Muscle layer of colon (tissue), 2 donors: Measurements from ENCODE around the gene RBP5.

ENCODE experiments used
- H3K27ac ChIP-seq: one replicate; pipeline ENCODE4 v1.7.0; 2013; ENCODE audit warnings: low read depth, mild to moderate bottlenecking, low read length, moderate library complexity
- H3K27me3 ChIP-seq, 2 donors: one replicate each; pipeline ENCODE4 v1.7.0; 2013; ENCODE audit warnings: low read length in 2 of 2, mild to moderate bottlenecking in 2 of 2; ENCODE audit not compliant: insufficient read depth in 2 of 2, control insufficient read depth in 1 of 2
- H3K36me3 ChIP-seq: one replicate; pipeline ENCODE4 v1.7.0; 2013; ENCODE audit warnings: mild to moderate bottlenecking, low read length; ENCODE audit not compliant: insufficient read depth
- H3K4me1 ChIP-seq: one replicate; pipeline ENCODE4 v1.7.0; 2013; ENCODE audit warnings: mild to moderate bottlenecking, low read length; ENCODE audit not compliant: insufficient read depth
- H3K4me3 ChIP-seq, 2 donors: one replicate each; pipeline ENCODE4 v1.7.0; 2013; ENCODE audit warnings: low read length in 2 of 2, low read depth in 1 of 2, mild to moderate bottlenecking in 1 of 2, moderate library complexity in 1 of 2
- H3K9ac ChIP-seq: one replicate; pipeline ENCODE4 v1.7.0; 2013; ENCODE audit warnings: low read length
- H3K9me3 ChIP-seq: one replicate; pipeline ENCODE4 v1.7.0; 2013; ENCODE audit warnings: mild to moderate bottlenecking, low read length
- donor health status: abdominal sarcoma.
- donor health status: Adenocarcinoma of cecum.

Gene RBP5, protein sequence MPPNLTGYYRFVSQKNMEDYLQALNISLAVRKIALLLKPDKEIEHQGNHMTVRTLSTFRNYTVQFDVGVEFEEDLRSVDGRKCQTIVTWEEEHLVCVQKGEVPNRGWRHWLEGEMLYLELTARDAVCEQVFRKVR

DNA sequence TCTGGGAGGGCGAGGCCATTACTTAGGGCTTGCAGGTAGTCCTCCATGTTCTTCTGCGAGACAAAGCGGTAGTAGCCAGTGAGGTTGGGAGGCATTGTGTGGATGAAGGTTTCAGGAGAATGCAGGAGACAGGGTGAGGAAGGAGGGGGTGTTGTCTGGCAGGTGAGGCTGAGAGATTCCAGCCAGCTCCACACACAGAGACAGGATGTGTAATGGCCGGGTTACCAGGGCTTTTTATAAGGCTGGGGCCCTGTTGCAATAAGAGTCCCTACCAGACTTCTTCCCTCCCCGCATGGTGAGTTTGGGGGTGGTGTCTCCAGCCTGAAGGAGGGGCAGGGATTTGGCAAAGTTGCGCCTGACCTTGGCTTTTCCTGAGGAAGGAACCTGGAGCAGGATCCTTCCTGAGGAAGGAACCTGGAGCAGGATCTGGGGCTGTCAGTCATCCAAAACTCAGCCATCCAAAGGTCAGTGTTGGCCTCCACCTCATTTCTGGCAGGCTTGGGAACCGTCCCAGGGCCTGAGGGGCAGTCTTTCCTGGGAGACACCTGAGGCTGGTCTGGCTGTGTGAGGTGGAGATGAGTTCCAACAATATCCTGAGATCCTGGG, at the start of gene RBP5:
Gene RBP5 (minus strand): TSS at position 209 of the 606 bp plus-strand sequence. CDS start 114 bp downstream, at position 95.
- Histone ChIP-seq H3K36me3 (no peaks in the 10 kb centered on the region), H3K27me3 (no peaks in the 10 kb centered on the region), H3K9me3 (no peaks in the 10 kb centered on the region), H3K27ac (peak within 1 kb of the TSS; percentile 43), H3K4me1 (peaks cover 11% of the 10 kb centered on the region), H3K4me3 (peak within 1 kb of the TSS; percentile 76 to 78), H3K9ac (peak within 1 kb of the TSS; percentile 38)

DNA sequence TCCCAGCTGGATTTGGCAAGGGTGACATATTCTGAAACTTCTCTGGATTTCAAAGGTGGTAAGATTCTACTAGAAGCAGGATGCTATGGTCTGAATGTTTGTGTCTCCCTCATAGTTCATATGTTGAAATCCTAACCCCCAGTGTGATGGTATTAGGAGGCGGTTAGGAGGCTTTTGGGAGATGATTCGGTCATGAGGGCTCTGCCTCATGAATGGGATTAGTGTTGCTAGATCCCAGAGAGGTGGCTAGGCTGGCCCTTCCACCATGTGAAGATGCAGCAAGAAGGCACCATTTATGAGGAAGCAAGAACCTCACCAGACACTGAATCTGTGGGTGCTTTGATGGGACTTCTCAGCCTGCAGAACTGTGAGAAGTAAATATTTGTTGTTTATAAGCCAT, 49.8 kb upstream of the RBP5 start:
- Histone ChIP-seq H3K27me3 (no peaks in the 10 kb centered on the region), H3K27ac (no peak overlapping the region), H3K9me3 (no peaks in the 10 kb centered on the region), H3K4me3 (no peak overlapping the region), H3K36me3 (no peaks in the 10 kb centered on the region), H3K9ac (no peak overlapping the region), H3K4me1 (no peaks in the 10 kb centered on the region)

DNA sequence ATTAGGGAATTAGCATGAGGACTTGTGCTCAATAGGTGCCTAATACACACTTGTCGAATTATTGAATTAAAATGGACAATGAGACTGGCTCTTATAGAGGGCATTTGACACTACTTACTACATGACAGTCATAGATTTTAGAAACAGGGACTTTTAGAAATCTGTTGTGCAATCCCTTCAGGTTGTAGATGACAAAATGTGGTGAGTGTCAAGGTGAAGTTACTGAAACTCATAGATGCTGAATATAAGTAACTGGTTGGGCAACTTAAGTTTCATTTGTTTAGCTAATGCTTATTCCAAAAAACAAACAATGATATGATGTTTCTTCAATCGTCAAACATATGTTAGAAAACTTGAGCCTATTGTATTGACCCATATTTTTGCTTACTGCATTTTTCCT, 47.9 kb upstream of the RBP5 start:
- Histone ChIP-seq H3K27me3 (no peaks in the 10 kb centered on the region), H3K4me3 (no peak overlapping the region), H3K27ac (no peak overlapping the region), H3K9ac (no peak overlapping the region), H3K36me3 (no peaks in the 10 kb centered on the region), H3K4me1 (no peaks in the 10 kb centered on the region), H3K9me3 (no peaks in the 10 kb centered on the region)

DNA sequence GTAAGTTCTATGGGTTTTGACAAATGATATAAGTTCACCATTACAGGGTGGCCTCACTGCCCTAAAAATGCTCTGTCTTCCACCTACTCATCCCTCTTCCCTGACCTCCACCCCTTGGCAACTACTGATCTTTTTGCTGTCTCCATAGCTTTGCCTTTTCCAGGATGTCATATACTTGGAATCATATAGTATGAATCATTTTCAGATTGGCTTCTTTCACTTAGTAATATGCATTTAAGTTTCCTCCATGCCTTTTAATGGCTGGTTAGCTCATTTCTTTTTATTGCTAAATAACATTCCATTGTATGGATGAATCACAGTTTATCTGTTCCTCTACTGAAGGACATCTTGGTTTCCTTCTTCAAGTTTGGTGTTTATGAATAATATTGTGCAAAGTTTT, 46.8 kb upstream of the RBP5 start:
- no peak overlapping the region for H3K27ac ChIP-seq
- H3K9ac ChIP-seq = no peak overlapping the region
- H3K4me1 ChIP-seq = no peaks in the 10 kb centered on the region
- H3K9me3 ChIP-seq = no peaks in the 10 kb centered on the region
- no peaks in the 10 kb centered on the region for H3K36me3 ChIP-seq
- H3K4me3 ChIP-seq = no peak overlapping the region
- no peaks in the 10 kb centered on the region for H3K27me3 ChIP-seq

DNA sequence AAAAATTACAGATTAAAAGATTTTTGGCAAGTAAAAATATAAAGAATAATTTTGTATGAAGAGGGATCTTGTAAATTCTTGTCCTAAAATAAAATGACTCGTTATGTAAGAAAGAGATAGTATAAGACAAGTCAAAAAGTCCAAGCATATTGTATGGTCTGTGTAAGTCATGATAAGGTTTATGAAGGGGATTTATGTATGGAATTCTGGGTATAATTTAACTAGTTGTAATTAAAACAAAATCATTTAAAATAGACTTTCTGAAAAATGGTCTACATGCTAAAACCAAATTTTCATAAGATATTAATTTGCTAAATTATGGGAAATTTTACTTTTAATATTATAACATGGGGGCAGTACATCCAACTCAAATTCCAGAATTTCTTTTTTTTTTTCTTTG, 43.2 kb upstream of the RBP5 start:
- H3K9ac ChIP-seq = no peak overlapping the region
- no peaks in the 10 kb centered on the region for H3K4me1 ChIP-seq
- no peaks in the 10 kb centered on the region for H3K9me3 ChIP-seq
- H3K4me3 ChIP-seq = no peak overlapping the region
- H3K27ac ChIP-seq = no peak overlapping the region
- no peaks in the 10 kb centered on the region for H3K36me3 ChIP-seq
- H3K27me3 ChIP-seq = no peaks in the 10 kb centered on the region

DNA sequence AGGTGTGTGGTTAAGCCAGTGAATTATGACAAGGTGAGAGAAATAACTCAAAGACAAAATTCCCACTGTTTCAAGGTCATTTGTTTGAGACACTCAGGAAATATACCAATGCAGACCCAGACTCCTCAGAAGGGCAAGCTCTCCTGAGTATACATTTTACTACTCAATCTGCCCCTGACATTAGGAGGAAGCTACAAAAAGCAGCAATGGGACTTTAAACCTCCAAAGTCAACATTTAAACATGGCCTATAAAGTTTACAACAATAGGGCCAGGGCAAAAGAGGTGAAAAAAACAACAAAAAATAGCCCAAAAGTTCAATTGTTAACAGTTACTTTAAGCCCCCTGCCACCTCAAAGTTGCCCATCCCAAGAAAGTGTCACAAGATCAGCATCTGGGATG, 41.3 kb upstream of the RBP5 start:
- Histone ChIP-seq H3K4me3 (no peak overlapping the region), H3K4me1 (no peaks in the 10 kb centered on the region), H3K9me3 (no peaks in the 10 kb centered on the region), H3K27me3 (no peaks in the 10 kb centered on the region), H3K36me3 (no peaks in the 10 kb centered on the region), H3K9ac (no peak overlapping the region), H3K27ac (no peak overlapping the region)

DNA sequence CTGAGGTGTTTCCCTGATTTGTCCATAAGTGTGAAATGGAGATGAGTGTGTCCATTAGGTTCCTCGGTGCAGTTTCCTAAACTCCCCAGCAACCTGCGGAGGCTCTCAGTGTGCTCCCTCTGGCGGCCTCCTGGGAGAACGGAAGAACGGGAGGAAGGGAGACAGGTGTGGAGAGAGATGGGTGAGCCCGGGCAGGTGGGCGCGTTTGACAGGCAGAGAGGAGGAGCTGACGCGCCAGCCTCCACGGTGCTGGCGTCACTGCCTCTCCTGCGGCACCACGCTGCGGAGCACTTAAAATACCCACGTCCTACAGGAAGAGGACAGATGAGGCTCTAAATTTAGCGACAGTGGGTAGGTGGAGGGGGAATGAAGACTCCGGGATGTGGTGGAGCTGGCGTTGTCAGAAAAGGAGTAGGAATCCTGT, 34.0 kb upstream of the RBP5 start:
- Histone ChIP-seq H3K27me3 (peaks cover 0 to 21% of the 10 kb centered on the region in 2 donors), H3K36me3 (no peaks in the 10 kb centered on the region), H3K4me3 (no peak overlapping the region), H3K4me1 (no peaks in the 10 kb centered on the region), H3K27ac (no peak overlapping the region), H3K9ac (no peak overlapping the region), H3K9me3 (no peaks in the 10 kb centered on the region)

DNA sequence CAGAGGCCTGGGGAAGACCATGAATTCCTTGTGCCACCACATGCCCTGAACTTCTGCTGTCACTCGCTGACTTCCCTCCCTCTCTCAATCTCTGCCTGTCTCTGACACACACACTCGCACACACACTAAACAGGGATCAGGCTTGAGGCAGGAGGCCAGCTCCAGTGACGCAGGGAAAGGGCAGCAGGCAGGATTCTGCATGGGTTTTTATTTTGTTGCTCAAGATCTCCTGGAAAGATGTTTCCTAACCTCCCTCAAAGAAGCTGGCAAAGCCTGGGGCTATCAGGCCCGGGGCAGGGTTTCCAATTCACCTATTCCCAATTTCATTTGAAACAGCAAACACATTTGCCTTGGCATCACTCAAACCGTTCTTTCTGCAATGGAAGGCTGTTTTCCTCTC, 33.1 kb upstream of the RBP5 start:
- no peaks in the 10 kb centered on the region for H3K4me1 ChIP-seq
- no peak overlapping the region for H3K4me3 ChIP-seq
- H3K9ac ChIP-seq = no peak overlapping the region
- peaks cover 0 to 21% of the 10 kb centered on the region in 2 donors for H3K27me3 ChIP-seq
- H3K36me3 ChIP-seq = no peaks in the 10 kb centered on the region
- H3K27ac ChIP-seq = no peak overlapping the region
- H3K9me3 ChIP-seq = no peaks in the 10 kb centered on the region

DNA sequence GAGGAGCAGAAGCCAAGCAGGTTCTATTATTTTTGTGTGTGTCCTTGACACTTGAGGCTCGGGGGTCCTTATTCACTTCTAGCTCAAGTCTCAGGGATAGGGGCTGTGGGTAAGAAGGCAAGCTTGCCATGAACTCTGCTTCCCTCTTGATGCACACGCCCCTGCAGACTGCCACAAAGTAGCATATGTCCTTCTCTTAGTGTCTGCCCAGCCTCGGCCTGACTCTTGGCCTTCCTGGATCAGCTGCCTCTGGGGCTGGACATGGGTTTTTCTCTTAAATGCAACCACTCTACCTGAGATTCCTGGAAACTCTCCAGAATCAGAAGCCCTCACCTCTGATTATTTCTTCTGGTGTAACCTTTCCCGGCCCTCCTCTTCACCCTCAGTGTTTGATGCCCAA, 32.6 kb upstream of the RBP5 start:
- H3K9ac ChIP-seq = no peak overlapping the region
- H3K27ac ChIP-seq = no peak overlapping the region

DNA sequence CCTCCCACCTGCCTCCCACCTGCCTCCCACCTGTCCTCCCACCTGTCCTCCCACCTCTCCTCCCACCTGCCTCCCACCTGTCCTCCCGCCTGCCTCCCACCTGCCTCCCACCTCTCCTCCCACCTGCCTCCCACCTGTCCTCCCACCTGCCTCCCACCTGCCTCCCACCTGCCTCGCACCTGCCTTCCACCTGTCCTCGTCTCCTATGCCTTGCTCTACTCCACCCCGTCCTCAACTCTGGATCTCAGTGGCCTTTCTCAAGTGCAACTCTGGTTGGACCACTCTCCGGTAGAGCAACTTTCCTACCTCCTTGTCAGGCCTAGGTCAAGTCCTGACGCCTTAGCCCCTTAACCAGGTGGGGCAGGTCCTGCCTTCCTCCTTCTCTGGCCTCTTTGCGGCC, 31.5 kb upstream of the RBP5 start:
- H3K27me3 ChIP-seq = peaks cover 0 to 21% of the 10 kb centered on the region in 2 donors
- no peaks in the 10 kb centered on the region for H3K9me3 ChIP-seq
- H3K9ac ChIP-seq = no peak overlapping the region
- no peaks in the 10 kb centered on the region for H3K36me3 ChIP-seq
- no peak overlapping the region for H3K27ac ChIP-seq
- no peak overlapping the region for H3K4me3 ChIP-seq
- no peaks in the 10 kb centered on the region for H3K4me1 ChIP-seq

More for the DNA sequence above, 32.6 kb upstream of the RBP5 start:
- Histone ChIP-seq H3K9me3 (no peaks in the 10 kb centered on the region), H3K27me3 (peaks cover 0 to 21% of the 10 kb centered on the region in 2 donors), H3K4me1 (no peaks in the 10 kb centered on the region), H3K4me3 (no peak overlapping the region), H3K36me3 (no peaks in the 10 kb centered on the region)

DNA sequence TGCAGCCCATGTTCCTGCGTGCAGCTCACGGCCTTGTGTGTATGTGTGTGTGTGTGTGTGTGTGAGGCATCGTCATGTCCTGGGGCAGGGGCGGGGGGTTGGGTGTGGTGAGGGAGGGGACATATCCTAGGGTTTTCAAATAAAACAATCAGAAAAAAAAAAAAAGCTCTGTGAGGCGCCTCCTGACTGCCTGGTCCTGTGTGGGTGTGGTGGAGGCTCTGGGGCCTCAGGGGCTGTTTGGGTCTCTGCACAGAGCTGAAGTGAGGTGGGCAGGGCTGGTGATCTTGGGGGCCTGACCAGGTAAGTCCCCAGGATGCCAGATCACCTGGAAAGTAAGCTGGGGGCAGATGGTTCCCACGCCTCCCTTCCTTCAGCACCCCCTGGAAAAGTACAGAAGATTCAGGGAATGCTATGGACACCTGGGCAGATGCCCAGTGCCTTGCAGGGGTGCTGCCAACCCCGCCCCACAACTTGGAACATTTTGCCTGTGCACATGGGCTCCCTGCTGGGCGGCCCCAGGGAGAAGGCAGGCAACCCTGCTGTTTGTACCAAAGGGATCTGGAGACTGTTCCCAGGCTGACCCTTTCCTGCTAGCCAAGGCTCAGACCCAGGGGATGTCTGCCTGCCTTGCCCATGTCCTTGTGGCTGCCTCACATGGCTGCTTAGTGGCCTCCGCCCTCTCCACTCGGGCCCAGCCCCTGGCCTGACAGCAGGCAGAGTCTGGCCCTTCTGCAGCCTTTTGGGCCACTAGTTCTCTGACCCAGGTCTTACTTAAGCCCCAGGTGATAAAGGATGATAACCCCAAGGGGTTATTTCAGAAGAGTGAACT, 30.3 kb upstream of the RBP5 start:
- H3K9me3 ChIP-seq = no peaks in the 10 kb centered on the region
- H3K27me3 ChIP-seq = peaks cover 0 to 21% of the 10 kb centered on the region in 2 donors
- no peaks in the 10 kb centered on the region for H3K36me3 ChIP-seq
- H3K4me3 ChIP-seq = no peak overlapping the region
- no peaks in the 10 kb centered on the region for H3K4me1 ChIP-seq
- H3K9ac ChIP-seq = no peak overlapping the region
- no peak overlapping the region for H3K27ac ChIP-seq
